ENCODE data around the gene CGA. TPM values are rescaled to one million over a fixed set of nuclear protein-coding genes. Genes with fewer than 3 reads are reported as not detected.
"Not testable (repeated sequence)": the region's sequence is repeated elsewhere in the genome, so short reads cannot be mapped to it uniquely, and the experiment has no call there.

CGA gene
- total RNA-seq, result not detected

DNA sequence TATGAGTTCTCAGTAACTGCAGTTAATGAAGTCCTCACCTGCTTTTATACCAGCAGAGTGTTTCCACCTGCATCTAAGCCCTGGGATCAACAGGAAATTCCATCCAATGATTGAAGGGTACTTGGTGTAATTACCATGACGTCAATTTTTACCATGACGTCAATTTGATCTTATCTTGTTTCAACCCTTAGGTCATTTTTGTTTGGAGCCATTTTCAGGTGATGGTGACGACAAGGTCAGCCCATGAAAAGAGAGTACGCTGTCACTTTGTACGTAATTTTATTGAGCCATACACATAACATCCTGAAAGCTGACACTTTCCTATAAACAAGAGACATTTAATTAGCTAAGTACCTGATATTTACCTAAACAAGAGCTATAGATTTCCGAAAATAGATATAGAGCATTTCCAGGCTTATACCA, at the start of gene CGA:
TSS of gene CGA (minus strand) at position 20 of the 423 bp plus-strand sequence. CDS start 6,906 bp downstream, outside the sequence.
- ATAC-seq (no peak), DNase-seq (ENCODE audit: low spot score) (no peak)
- intact Hi-C loops (cut with DNase I), result no loop called here

DNA sequence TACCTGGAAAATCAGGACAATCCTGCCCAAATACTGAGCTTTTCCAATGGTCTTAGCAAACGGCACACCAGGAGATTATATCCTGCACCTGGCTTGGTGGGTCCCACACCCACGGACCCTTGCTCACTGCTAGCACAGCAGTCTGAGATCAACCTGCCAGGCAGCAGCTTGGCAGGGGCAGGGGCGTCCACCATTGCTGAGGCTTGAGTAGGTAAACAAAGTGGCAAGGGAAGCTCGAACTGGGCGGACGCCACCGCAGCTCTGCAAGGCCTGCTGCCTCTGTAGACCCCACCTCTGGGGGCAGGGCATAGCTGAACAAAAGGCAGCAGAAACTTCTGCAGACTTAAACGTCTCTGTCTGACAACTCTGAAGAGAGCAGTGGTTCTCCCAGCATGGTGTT, 45.0 kb upstream of the CGA start:
- intact Hi-C loops (cut with DNase I); DNase-seq (ENCODE audit: low spot score); ATAC-seq: not testable (repeated sequence)

DNA sequence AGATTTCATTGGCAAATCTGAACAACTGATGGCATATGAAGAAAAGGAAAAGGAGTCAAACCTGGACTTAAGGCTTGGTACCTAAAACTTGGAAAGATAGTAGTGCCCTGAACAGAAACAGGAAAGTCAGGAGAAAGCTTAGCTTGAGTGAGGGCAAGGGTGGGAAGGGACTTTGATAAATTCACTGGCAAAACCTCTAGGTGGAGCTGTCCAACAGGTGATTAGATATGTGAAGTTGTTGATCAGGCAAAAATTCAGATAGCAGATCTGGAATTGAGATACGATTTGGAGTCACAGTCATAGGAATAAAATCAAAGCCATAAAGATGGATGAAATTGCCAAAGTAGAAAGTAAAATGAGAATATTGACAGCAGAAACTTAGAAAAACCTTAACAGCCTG, 44.3 kb upstream of the CGA start:
- no peak for DNase-seq (ENCODE audit: low spot score)

DNA sequence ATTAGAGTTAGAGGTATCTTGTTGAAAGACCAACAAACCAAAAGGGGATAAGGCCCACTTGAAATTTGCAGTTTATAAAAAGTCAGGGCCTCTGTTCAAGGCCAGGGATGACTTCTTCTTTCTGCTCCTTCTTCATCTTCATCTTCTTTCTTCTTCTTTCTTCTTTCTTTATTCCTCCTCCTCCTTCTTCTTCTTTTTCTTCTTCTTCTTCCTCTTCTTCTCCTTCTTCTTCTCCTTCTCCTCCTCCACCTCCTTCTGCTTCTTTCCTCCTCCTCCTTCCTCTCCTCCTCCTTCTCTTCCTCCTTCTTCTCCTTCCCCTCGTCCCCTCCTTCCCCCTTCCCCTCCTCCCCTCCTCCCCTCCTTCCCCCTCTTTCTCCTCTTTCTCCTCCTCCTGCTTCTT, 42.1 kb upstream of the CGA start:
- DNase-seq (ENCODE audit: low spot score), result no peak
- ATAC-seq, result no peak
- intact Hi-C loops (cut with DNase I), result no loop called here

More for the DNA sequence above, 44.3 kb upstream of the CGA start:
- ATAC-seq, result peak; percentile 68
- intact Hi-C loops (cut with DNase I), result no loop called here

DNA sequence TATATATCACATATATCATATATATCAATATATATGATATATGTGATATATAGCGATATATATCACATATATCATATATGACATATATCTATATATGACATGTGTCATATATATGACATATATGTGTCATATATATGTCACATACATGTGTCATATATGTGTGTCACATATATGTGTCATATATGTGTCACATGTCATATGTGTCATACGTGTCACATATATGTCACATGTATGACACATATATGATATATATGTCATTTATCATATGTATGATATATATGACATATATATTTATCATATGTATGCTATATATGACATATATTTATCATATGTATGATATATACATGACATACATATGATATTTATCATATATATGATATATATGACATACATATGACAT, 32.8 kb upstream of the CGA start:
- no peak for ATAC-seq
- DNase-seq (ENCODE audit: low spot score), result no peak
- intact Hi-C loops (cut with DNase I), result no loop called here

DNA sequence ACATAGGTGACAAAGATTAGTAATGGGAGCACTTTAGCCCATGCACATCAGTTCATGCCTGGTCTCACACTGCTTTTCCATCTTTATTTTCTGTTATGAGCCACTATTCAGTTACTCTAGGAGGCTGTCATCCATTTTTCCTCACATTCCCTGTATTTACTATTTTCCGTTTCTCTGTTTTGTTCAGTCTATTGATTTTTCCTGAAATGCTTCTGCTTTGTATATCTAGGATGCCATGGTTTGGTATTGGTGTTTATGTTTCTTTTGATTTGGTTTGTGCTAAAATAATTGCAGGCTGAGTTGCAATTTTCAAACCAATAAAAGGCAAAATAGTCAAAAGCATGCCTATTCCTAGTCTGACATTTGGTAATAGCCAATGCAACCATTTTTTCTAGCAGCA, 31.6 kb upstream of the CGA start:
- intact Hi-C loops (cut with DNase I), result no loop called here
- no peak for ATAC-seq
- no peak for DNase-seq (ENCODE audit: low spot score)

DNA sequence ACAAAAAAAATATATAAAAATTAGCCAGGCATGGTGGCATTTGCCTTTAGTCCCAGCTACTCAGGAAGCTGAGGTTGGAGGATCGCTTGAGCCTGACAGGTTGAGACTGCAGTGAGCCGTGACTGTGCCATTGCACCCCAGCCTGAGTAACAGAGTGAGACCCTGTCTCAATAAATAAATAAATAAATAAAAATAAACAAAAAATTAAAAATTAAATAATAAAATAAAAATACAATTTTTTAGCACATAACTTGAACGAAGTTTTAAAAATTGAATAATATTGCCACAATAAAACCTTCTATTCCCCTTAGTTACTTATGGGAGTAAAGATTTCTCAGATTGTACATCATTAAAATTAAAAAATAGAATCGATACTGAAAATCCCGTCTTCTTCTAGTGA, 29.2 kb upstream of the CGA start:
- DNase-seq (ENCODE audit: low spot score), result no peak
- ATAC-seq, result no peak
- intact Hi-C loops (cut with DNase I), result no loop called here

DNA sequence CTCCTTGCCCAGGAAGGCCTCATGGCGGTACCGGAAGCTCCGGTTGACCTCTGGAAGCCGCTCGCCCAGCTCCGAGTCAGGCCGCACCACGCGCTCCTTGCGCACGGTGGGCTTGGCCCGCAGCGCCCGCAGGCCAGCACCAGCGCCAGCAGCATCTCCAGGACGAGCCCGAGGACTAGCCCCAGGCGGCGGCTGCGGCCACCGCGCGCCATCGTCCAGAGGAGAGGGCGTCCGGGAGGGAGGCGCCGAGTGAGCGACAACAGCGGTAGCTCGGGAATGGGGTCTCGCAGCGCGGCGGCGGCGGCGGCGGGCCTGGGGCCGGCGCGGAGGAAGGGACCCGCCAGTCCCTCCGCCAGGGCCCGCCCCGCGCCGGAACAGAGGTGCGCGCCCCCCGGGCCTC, 27.6 kb upstream of the CGA start:
- intact Hi-C loops (cut with DNase I), result no loop called here
- DNase-seq (ENCODE audit: low spot score) (no peak), ATAC-seq (no peak)

DNA sequence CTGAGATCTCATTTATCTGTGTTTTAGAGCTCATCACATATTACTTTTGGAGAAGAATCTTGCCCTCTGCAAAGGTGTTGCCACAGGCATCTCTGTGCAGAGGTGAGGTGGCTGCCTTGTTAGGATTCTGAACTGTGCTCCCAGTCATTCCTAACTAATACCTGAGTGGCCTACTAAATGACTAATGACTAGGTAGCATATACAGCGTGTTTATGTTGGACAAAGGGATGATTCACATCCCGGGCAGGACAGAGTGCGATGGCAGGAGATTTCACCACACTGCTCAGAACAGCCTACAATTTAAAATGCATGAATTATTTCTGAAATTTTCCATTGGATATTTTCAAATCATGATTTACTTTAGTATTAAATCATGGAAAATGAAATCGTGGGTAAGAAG, 23.1 kb upstream of the CGA start:
- intact Hi-C loops (cut with DNase I), result no loop called here
- DNase-seq (ENCODE audit: low spot score), result no peak
- ATAC-seq, result no peak

DNA sequence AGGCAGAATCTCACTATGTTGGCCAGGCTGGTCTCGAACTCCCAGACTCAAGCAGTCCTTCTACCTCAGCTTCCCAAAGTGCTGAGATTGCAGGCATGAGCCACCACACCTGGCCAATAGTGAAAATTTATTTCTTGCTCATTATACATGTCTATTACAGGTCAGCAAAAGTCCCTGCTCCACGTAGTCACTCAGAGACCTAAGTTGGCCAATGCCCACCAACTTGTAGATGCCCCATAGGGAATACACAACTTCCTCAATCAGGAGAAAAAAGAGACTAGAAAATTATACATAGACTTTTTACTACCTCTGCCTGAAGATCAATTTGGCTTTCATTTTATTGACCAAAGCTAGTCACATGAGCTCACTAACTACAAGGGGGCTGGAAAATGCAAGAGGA, 22.0 kb upstream of the CGA start:
- no peak for DNase-seq (ENCODE audit: low spot score)
- ATAC-seq, result no peak
- intact Hi-C loops (cut with DNase I), result no loop called here

DNA sequence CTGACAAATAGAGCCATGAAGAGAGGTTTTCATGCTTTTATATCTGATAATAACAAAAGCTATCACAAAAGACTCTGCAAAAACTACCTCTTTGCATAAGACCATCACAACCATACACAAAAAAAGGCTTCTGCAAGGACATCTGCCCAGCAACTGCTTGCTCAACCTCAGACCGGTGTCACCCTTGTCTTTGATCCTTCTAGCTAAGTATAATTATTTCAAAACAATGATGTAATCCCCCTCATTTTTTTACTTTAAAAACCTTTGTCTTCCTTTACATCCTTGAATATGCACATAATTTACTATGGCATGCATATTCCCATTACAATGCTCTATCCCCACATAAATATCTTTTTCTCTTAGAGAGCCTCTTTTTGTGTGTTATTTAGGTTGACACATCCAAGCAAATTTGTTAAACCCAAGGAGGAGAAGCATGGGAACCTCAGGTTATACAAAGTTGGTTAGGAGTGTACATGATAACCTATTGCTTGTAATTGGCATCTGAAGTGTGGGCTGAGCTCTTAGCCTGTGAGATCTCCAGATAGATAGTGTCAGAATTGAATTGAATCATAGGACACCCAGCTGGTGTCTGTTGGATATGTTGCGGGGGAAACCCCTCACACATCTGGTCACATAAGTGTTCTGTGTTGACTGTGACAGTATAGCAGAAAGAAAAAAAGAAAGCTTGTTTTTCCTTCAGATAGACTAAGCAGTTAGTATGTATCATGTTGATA, 20.7 kb upstream of the CGA start:
- ATAC-seq, result no peak
- intact Hi-C loops (cut with DNase I), result no loop called here
- DNase-seq (ENCODE audit: low spot score), result no peak

DNA sequence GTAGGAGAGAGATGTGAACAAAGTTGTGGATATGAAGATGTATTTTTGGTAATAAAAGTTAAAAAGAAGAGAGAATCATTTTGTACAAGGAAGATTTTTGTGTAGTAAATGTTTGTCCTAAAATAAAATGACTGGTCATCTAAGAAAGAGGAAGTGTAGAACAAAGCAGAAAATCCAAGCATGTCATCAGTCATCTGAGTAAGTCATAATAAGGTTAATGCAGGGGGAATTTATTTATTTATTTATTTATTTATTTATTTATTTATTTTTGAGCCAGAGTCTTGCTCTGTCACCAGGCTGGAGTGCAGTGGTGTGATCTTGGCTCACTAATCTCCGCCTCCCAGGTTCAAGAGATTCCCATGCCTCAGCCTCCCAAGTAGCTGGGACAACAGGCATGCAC, 15.7 kb upstream of the CGA start:
- ATAC-seq, result no peak
- intact Hi-C loops (cut with DNase I), result no loop called here
- DNase-seq (ENCODE audit: low spot score), result no peak

DNA sequence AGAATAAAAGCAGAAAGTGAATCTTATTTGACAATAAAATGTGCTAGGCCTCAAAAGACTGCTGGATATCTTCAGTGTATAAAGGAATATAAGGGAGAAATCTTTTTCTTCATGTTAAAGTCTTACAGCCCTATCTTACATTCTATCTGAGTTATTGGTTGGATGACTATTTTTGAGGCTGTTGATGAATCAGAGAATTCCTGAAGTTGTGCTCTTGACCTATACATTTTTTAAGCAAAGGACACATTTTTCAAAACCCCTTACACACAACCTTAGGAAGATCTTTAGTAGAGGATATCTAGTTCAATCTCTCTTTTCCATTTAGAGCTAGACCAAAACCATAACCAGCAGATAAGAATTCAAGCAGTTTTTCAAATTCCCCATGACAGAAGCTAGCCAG, 10.9 kb upstream of the CGA start:
- DNase-seq (ENCODE audit: low spot score) (no peak), ATAC-seq (no peak)
- intact Hi-C loops (cut with DNase I), result no loop called here

DNA sequence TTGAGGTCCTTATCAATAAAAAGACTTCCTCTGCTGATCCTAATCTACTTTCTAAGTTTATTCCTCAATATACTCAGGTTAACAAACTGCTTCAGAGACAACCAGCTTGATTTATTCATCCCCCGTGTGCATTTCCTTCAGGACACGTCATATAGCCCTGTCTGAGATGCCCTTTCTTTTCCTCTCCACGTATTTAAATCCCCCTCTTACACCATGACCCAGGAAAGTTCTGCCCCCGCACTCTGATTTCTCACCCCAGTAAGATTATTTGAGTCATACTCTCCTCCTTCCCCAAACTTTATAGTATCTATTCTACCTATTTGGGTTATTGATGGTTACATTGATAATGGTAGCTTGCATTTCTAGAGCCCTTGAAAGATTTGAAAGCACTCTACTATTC, 9.8 kb upstream of the CGA start:
- DNase-seq (ENCODE audit: low spot score) (no peak), ATAC-seq (no peak)
- intact Hi-C loops (cut with DNase I), result no loop called here

DNA sequence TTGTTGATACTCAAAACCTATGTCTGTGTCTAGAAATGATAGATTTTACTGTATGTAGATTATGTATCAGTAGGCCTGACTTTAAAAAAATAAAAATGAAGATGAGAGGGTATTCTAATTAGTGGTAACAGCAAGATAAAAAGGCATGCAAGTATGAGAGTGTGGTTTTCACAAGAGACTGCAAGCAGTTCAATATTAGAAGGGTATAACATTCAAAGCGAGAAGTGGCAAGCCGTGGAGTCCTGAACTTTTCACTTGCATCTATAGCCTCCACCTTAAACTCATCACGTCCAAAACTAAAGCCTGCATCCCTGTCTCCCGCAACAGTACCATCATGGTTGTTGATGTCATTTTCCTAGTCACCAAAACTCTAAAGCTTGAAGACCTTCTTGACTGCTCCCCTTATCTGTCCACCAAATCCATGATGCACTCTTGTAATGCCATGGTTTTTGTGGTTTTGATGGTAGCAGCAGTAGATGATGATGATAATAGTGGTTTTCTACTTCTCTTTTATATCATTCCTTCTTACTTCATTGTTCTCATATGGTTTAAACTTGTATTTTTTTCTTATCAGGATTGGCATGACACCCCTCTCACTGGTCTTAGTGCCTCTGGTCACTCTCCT, 9.2 kb upstream of the CGA start:
- ATAC-seq, result no peak
- intact Hi-C loops (cut with DNase I), result no loop called here
- no peak for DNase-seq (ENCODE audit: low spot score)

DNA sequence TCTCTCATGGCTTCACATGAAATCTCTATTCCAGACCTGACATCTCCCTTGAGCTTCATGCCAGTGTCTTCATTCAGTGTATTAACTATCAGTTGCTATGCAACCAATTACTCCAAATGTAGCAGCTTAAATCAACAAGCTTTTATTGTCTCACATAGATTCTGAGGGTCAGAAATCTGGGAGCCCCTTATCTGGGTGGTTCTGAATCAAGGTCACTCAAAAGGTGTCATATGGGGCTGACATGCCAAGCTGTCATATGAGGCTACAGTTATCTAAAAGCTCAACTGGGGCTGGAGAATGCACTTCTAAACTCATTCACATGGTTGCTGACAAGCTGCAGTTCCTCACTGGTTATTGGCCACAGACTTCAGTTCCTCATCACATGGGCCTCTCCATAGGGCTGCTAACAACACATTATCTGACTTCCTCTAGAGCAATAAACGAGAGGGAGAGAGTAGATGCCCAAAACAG, 7.3 kb upstream of the CGA start:
- no peak for ATAC-seq

DNA sequence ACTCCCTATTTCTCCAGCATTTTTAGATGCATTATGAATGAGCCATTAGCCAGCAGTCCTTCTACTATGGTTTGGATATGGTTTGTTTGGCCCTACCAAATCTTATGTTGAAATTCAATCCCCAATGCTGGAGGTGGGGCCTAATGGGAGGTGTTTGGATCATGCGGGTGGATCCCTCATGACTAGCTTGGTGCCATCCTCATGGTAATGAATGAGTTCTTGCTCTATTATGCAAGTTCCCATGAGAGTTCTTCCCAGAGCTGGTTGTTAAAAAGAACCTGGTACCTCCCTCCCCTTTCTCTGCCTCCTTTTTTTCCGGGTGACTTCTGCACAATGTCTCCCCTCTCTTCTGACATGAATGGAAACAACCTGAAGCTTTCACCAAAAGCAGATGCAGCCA, 6.2 kb upstream of the CGA start:
- DNase-seq (ENCODE audit: low spot score), result no peak

More for the DNA sequence above, 7.3 kb upstream of the CGA start:
- intact Hi-C loops (cut with DNase I), result no loop called here
- DNase-seq (ENCODE audit: low spot score), result no peak

DNA sequence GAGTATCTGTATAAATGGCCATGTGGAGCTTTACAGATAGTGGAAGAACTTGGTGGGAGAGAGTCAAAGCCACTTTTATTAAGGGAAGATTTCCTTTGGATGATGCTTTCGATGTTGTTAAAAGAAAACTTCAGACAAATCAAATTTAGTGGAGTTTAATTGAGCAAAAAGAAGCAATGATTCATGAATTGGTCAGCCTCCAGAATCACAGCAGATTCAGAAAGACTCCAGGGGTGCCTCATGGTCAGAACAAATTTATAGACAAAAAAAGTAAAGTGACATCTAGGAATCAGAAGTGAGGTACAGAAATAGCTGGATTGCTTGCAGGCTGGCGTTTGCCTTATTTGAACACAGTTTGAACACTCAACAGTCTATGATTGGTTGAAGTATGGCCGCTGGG, 5.3 kb upstream of the CGA start:
- DNase-seq (ENCODE audit: low spot score), result no peak
- ATAC-seq, result no peak
- intact Hi-C loops (cut with DNase I), result no loop called here

More for the DNA sequence above, 6.2 kb upstream of the CGA start:
- ATAC-seq, result no peak
- intact Hi-C loops (cut with DNase I), result no loop called here

DNA sequence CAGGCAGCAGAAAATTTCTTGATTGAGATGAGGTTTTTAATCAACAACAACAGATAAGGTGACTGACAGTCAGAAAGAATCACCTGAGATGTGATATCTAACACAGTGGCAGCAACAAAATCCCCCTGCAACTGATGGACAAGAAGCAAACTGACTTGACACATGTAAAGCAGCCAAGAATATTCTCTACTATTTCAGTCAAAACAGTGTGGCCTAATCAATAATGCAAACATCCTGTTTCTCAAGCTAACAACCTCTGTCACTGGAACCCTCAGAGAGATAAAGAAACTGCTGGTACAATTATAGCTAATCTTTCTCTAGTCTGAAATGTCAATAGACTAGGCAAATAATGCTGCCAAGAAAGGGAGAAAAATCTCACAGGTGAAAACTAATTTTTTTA, 4.6 kb upstream of the CGA start:
- DNase-seq (ENCODE audit: low spot score), result no peak
- no peak for ATAC-seq
- intact Hi-C loops (cut with DNase I), result no loop called here

DNA sequence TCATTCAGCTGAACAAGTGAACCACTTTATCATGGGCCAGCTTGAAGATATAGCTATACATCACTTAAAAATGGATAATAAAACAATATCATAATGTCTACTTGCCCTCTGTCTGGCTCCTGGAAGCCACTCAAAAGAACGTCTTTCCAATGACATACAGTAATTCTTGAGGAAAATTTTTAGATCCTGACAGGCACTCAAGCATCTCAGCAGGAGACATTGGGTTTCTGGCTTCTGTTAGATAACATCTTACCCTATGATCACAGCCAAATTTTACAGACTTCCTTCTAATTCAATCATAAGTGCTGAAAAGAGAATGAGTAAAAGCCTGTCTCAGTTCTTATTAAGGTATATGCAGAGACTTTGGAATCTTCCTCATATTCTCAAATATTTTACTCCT, 330 bp downstream of the CGA start:
- ATAC-seq, result no peak
- intact Hi-C loops (cut with DNase I), result no loop called here
- no peak for DNase-seq (ENCODE audit: low spot score)

DNA sequence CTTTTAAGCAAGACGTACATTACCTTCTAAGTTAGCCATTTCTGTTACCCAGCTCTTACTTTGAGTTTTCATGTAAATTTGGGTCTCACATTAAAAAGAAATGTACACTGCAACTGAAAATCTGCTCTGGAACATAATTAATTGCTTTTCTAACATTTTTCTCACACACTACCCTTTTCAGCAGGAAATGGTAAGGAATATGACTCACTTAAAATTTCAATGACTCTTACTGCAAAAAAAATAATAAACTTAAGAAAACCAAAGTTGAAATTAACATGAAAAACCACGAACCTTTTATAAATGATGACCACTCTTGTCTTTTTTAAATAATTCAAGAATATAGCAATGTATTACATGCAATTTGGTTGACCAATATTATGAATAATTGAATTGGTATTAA, 1.3 kb downstream of the CGA start:
- ATAC-seq (no peak), DNase-seq (ENCODE audit: low spot score) (no peak)
- intact Hi-C loops (cut with DNase I), result no loop called here
